GM23338 (cell line): ENCODE results near the gene NUCB1. TPM values are rescaled to one million over a fixed set of nuclear protein-coding genes. Genes with fewer than 3 reads are reported as not detected.
"Not testable (repeated sequence)": the region's sequence is repeated elsewhere in the genome, so short reads cannot be mapped to it uniquely, and the experiment has no call there.

Source experiments
- ATAC-seq: fragments of 200-7000 bp; cut with Tn5 transposase; 3 replicates; pipeline ENCODE4 v1.9.1; 2020
- DNase-seq: peaks from one replicate; pipeline ENCODE4 v3.0.0-alpha.2; 2015; ENCODE audit warnings: low spot score
- H2AFZ ChIP-seq: fragments of 200-600 bp; sonication (generic); 2 replicates; pipeline ENCODE4 v1.8.0; 2016; ENCODE audit warnings: antibody characterized with exemption, mild to moderate bottlenecking, moderate library complexity
- H3F3A ChIP-seq: fragments of 200-600 bp; sonication (generic); replicated peaks from 2 replicates; pipeline ENCODE4 v1.8.0; 2017; ENCODE audit warnings: antibody characterized with exemption, mixed run types, low read depth
- H3K27ac ChIP-seq: fragments of 200-600 bp; sonication (generic); 2 replicates; pipeline ENCODE4 v1.6.1; 2016; ENCODE audit warnings: low read depth
- H3K27me3 ChIP-seq: fragments of 200-600 bp; sonication (generic); 2 replicates; pipeline ENCODE4 v1.8.0; 2016; ENCODE audit warnings: mild to moderate bottlenecking, mixed run types, moderate library complexity; ENCODE audit not compliant: insufficient read depth
- H3K36me3 ChIP-seq: fragments of 200-600 bp; sonication (generic); 2 replicates; pipeline ENCODE4 v1.8.0; 2016; ENCODE audit warnings: mild to moderate bottlenecking; ENCODE audit not compliant: insufficient read depth
- H3K4me1 ChIP-seq: fragments of 200-600 bp; sonication (generic); 2 replicates; pipeline ENCODE4 v1.8.0; 2016; ENCODE audit warnings: mild to moderate bottlenecking, moderate library complexity; ENCODE audit not compliant: insufficient read depth
- H3K4me2 ChIP-seq: fragments of 200-600 bp; sonication (generic); 2 replicates; pipeline ENCODE4 v1.7.1; 2017; ENCODE audit warnings: mixed run types
- H3K4me3 ChIP-seq: fragments of 200-600 bp; sonication (generic); 2 replicates; pipeline ENCODE4 v1.6.1; 2016; ENCODE audit warnings: mixed run types
- H3K79me2 ChIP-seq: fragments of 200-600 bp; sonication (generic); replicated peaks from 2 replicates; pipeline ENCODE4 v1.8.0; 2017; ENCODE audit warnings: mild to moderate bottlenecking; ENCODE audit not compliant: insufficient read depth
- H3K9me2 ChIP-seq: fragments of 200-600 bp; sonication (generic); 2 replicates; pipeline ENCODE4 v1.8.0; 2017; ENCODE audit not compliant: insufficient read depth
- H4K20me1 ChIP-seq: fragments of 200-600 bp; sonication (generic); replicated peaks from 2 replicates; pipeline ENCODE4 v1.8.0; 2017; ENCODE audit warnings: mild to moderate bottlenecking; ENCODE audit not compliant: insufficient read depth
- H3K27ac Mint-ChIP-seq: 2 replicates; pipeline ENCODE4 v1.8.0; 2020; ENCODE audit warnings: inconsistent platforms, mild to moderate bottlenecking, moderate library complexity, mixed read lengths
- H3K27me3 Mint-ChIP-seq: 3 replicates; pipeline ENCODE4 v1.8.0; 2022; ENCODE audit warnings: low read depth, mild to moderate bottlenecking, moderate library complexity, mixed read lengths, inconsistent platforms; ENCODE audit not compliant: insufficient read depth, poor library complexity
- H3K36me3 Mint-ChIP-seq: 3 replicates; pipeline ENCODE4 v1.8.0; 2021; ENCODE audit warnings: low read depth, mild to moderate bottlenecking, inconsistent platforms, moderate library complexity, mixed read lengths
- H3K4me1 Mint-ChIP-seq: 3 replicates; pipeline ENCODE4 v1.8.0; 2020; ENCODE audit warnings: mild to moderate bottlenecking, inconsistent platforms, mixed read lengths
- H3K4me3 Mint-ChIP-seq: 3 replicates; pipeline ENCODE4 v1.8.0; 2021; ENCODE audit warnings: moderate library complexity, mild to moderate bottlenecking, inconsistent platforms, mixed read lengths
- H3K9me3 Mint-ChIP-seq: 3 replicates; pipeline ENCODE4 v1.8.0; 2020; ENCODE audit warnings: moderate library complexity, mild to moderate bottlenecking, inconsistent platforms, mixed read lengths
- CREB1 ChIP-seq: fragments of 250-450 bp; sonication (Bioruptor Pico); IDR thresholded peaks from 2 replicates; pipeline ENCODE4 v1.5.0; 2020; ENCODE audit warnings: low read depth, mild to moderate bottlenecking, moderate library complexity
- ETS1 ChIP-seq: IDR thresholded peaks from 2 replicates; pipeline ENCODE4 v1.6.1; 2016; ENCODE audit warnings: antibody characterized with exemption
- EZH2 ChIP-seq: fragments of 200-600 bp; sonication (generic); IDR thresholded peaks from one replicate; pipeline ENCODE4 v1.8.0; 2017; ENCODE audit warnings: antibody characterized with exemption, mild to moderate bottlenecking, low read depth; ENCODE audit not compliant: unreplicated experiment
- EZH2phosphoT487 ChIP-seq: fragments of 200-600 bp; sonication (generic); IDR thresholded peaks from one replicate; pipeline ENCODE4 v1.8.1; 2018; ENCODE audit warnings: antibody characterized with exemption; ENCODE audit not compliant: unreplicated experiment
- JUNB ChIP-seq: IDR thresholded peaks from one replicate; pipeline ENCODE4 v1.6.1; 2016; ENCODE audit warnings: antibody characterized with exemption; ENCODE audit not compliant: unreplicated experiment
- NANOG ChIP-seq: IDR thresholded peaks from 2 replicates; pipeline ENCODE4 v1.6.1; 2016; ENCODE audit warnings: antibody characterized with exemption, borderline replicate concordance
- POLR2AphosphoS5 ChIP-seq: IDR thresholded peaks from 2 replicates; pipeline ENCODE4 v1.6.1; 2016; ENCODE audit warnings: antibody characterized with exemption, low read depth
- REST ChIP-seq: IDR thresholded peaks from one replicate; pipeline ENCODE4 v1.6.1; 2018; ENCODE audit warnings: antibody characterized with exemption; ENCODE audit not compliant: unreplicated experiment
- STAT1 ChIP-seq: IDR thresholded peaks from one replicate; pipeline ENCODE4 v1.6.1; 2016; ENCODE audit warnings: antibody characterized with exemption; ENCODE audit not compliant: unreplicated experiment
- ZNF114 ChIP-seq: fragments of 250-450 bp; sonication (Bioruptor Pico); IDR thresholded peaks from 2 replicates; pipeline ENCODE4 v1.5.0; 2020; ENCODE audit warnings: mild to moderate bottlenecking, moderate library complexity
- ZNF331 ChIP-seq: fragments of 250-450 bp; sonication (Bioruptor Pico); IDR thresholded peaks from 2 replicates; pipeline ENCODE4 v1.5.0; 2020; ENCODE audit warnings: low read depth, mild to moderate bottlenecking, moderate library complexity
- polyA plus RNA-seq: library from polyadenylated mRNA; unstranded; fragments of >200 nt; fragmentation: Nextera tagmentation; extraction: Ambion mirVana; gene quantifications from 2 replicates; pipeline ENCODE4 v1.2.1, GENCODE V29; 2016
- total RNA-seq: library from RNA; depleted of rRNA; stranded (reverse); fragments of >200 nt; shearing (Covaris generic); gene quantifications from 2 replicates; pipeline ENCODE4 v1.2.3, GENCODE V29; 2014

NUCB1 gene
- total and polyA plus RNA-seq, 2 experiments from 2014 or later: 57.1 to 163 TPM

- H3K27ac Mint-ChIP-seq, H3K4me3 Mint-ChIP-seq, H4K20me1 ChIP-seq, H3K27me3 ChIP-seq, H3K36me3 ChIP-seq, H3F3A ChIP-seq, H3K27me3 Mint-ChIP-seq, ATAC-seq, H3K4me3 ChIP-seq, H3K4me1 Mint-ChIP-seq, DNase-seq, H3K4me2 ChIP-seq, H3K9me3 Mint-ChIP-seq, H3K4me1 ChIP-seq, H3K27ac ChIP-seq, H3K9me2 ChIP-seq, H2AFZ ChIP-seq: not testable (repeated sequence)
- H3K79me2 ChIP-seq: peaks cover 19% of the 10 kb centered on the region
- peaks cover 37% of the 10 kb centered on the region for H3K36me3 Mint-ChIP-seq
These were observed 2.2 kb downstream of the NUCB1 start for GRCh38 chr19:48902291-48902690.

- peaks cover 47% of the 10 kb centered on the region for H3K36me3 Mint-ChIP-seq
- H3K27me3 Mint-ChIP-seq: peaks cover 11% of the 10 kb centered on the region
- peaks cover 19% of the 10 kb centered on the region for H3K79me2 ChIP-seq
- H3K4me3 ChIP-seq, H3K27ac Mint-ChIP-seq, H3K4me3 Mint-ChIP-seq, H4K20me1 ChIP-seq, H3K4me1 Mint-ChIP-seq, H2AFZ ChIP-seq, ATAC-seq, H3K4me1 ChIP-seq, DNase-seq, H3K36me3 ChIP-seq, H3K9me3 Mint-ChIP-seq, H3K27me3 ChIP-seq, H3K27ac ChIP-seq, H3K9me2 ChIP-seq, H3F3A ChIP-seq, H3K4me2 ChIP-seq: not testable (repeated sequence)
These were observed 3.7 kb downstream of the NUCB1 start for GRCh38 chr19:48903788-48904187.

- no peaks in the 10 kb centered on the region for H3K27me3 ChIP-seq
- H3K4me2 ChIP-seq: no peak overlapping the region
- H3K36me3 ChIP-seq: peaks cover 5% of the 10 kb centered on the region
- Mint-ChIP-seq H3K4me3 (no peak overlapping the region), H3K4me1 (peaks cover 5% of the 10 kb centered on the region; the same call in 2 of the 3 replicates), H3K27me3 (peaks cover 6% of the 10 kb centered on the region), H3K36me3 (peaks cover 60% of the 10 kb centered on the region), H3K9me3 (no peaks in the 10 kb centered on the region), H3K27ac (no peak overlapping the region)
- no peaks in the 10 kb centered on the region for H4K20me1 ChIP-seq
- H2AFZ ChIP-seq: no peak overlapping the region
- no peak overlapping the region for H3K27ac ChIP-seq
- no peaks in the 10 kb centered on the region for H3F3A ChIP-seq
- peaks cover 5% of the 10 kb centered on the region; the same call in 1 of the 2 replicates for H3K4me1 ChIP-seq
- H3K9me2 ChIP-seq: no peaks in the 10 kb centered on the region
- H3K79me2 ChIP-seq: peaks cover 19% of the 10 kb centered on the region
- peak; percentile 27; the same call in 2 of the 3 replicates for ATAC-seq
- H3K4me3 ChIP-seq: no peak overlapping the region
- DNase-seq: no peak
- TF ChIP-seq NANOG (no peak), POLR2AphosphoS5 (no peak), STAT1 (no peak), CREB1 (no peak), ZNF331 (CRISPR knock-in tag) (no peak), EZH2 (no peak), REST (no peak), JUNB (no peak), ETS1 (no peak), ZNF114 (CRISPR knock-in tag) (no peak), EZH2phosphoT487 (no peak)
These were observed 5.6 kb downstream of the NUCB1 start for GRCh38 chr19:48905664-48906063.
